RPMI7951 (cell line): ENCODE measurements around the gene ADD2. TPM values are rescaled to one million over a fixed set of nuclear protein-coding genes. Genes with fewer than 3 reads are reported as not detected.

Experiments
- total RNA-seq: library from RNA; depleted of rRNA; stranded (reverse); fragments of >200 nt; shearing (Covaris generic); gene quantifications from 2 replicates; pipeline ENCODE4 v1.2.3, GENCODE V29; 2014; rRNA removed

Gene ADD2
- total RNA-seq, 1 experiment from 2014 or later: not detected

Other genes starting within 250 kb of the ADD2 start
- gene TGFA, start 214.4 kb downstream of the ADD2 start, total RNA-seq: 4.2 and 4.3 TPM in 2 replicates
- not detected in 2 replicates for gene FIGLA, start 22.4 kb upstream of the ADD2 start, total RNA-seq
- not detected in 2 replicates for gene CLEC4F, start 52.4 kb upstream of the ADD2 start, total RNA-seq
- 0.29 TPM in 1 of 2 replicates, not detected in the other for gene CD207, start 67.6 kb upstream of the ADD2 start, total RNA-seq
- gene VAX2, start 132.4 kb upstream of the ADD2 start, total RNA-seq: 3.2 and 3.4 TPM in 2 replicates
- gene ATP6V1B1, start 167.7 kb upstream of the ADD2 start, total RNA-seq: 0.68 and 2.8 TPM in 2 replicates
- 0.20 TPM in 1 of 2 replicates, not detected in the other for gene ANKRD53, start 210.4 kb upstream of the ADD2 start, total RNA-seq
- gene TEX261, start 226.7 kb upstream of the ADD2 start, total RNA-seq: 59.6 and 61.3 TPM in 2 replicates